ENCODE data around the gene POLR3H.

POLR3H gene

DNA sequence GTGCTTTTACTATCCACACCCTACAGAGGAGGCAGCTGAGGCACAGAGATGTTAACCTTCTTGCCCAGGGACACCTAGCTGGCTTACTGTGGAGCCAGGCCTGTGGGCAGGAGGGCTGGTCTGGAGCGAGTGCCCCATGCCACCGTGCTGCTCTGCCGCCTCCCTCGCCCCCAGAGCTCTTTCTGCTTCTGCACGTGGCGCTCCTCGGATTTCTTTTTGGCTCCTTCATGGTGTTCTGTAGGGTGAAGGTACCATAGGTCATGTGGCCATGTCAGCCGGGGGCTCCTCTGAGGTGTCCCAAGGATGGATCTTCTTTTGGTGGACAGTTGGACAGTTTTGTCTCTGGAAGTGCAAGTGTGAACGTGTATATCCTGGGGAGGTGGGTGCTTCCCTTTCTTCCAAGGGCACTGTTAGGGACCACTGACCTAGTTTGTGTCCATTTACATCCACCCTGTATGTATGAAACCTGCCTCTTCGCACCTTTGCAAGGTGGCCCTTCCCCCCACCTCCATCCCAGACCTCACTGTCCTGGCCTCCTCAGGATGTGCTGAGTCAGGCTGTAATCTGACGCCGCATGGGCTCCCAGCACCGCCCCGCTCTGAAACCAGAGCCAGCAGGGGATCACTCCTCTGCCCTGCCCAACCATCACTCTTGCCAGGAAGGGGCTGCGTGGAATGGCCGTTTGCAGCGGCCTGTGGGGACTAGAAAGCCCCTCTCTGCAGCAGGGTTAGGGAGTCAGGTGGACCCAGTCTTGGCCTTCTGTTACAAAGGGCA is 31.7 kb downstream of the POLR3H start:
- DNase-seq, result no peak

DNA sequence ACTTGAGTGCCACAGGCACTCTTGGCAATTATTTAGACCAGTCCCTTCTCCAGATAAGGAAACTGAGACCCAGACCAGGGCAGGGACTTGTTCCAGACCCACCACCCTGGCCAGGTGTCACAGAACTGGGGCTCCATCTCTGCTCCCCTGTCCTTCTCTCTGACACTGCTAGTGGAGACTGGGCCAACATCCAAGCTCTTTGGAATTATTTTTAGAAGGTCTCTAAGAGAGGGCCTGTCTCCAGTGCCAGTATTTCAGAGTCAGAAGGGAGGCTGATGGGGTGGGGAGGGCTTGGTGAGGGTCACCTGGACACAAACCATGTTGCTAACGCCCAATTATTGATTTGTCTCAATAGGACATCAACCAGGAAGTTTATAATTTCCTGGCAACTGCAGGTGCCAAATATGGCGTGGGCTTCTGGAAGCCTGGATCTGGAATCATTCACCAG is 32.7 kb downstream of the POLR3H start:
- no peak for DNase-seq

DNA sequence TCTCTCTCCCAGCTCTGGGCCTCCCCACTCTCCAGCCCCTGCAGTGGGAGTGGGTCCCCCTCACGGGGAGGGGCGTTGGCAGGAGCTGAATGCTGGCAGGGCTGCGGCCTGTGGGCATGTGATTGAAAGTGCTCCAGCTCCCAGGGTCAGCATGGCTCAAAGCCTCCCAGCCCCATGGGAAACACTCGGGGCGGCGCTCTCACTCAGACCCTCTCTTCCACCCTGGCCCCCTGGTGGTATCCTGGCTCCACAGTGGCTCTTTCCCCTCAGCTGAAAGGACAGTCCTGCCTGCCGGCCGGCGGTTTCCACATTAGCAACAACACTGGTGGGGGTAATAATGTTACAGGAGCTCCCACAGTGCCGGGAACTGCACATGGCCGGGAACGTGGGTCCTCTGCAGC is 35.5 kb downstream of the POLR3H start:
- no peak for DNase-seq

DNA sequence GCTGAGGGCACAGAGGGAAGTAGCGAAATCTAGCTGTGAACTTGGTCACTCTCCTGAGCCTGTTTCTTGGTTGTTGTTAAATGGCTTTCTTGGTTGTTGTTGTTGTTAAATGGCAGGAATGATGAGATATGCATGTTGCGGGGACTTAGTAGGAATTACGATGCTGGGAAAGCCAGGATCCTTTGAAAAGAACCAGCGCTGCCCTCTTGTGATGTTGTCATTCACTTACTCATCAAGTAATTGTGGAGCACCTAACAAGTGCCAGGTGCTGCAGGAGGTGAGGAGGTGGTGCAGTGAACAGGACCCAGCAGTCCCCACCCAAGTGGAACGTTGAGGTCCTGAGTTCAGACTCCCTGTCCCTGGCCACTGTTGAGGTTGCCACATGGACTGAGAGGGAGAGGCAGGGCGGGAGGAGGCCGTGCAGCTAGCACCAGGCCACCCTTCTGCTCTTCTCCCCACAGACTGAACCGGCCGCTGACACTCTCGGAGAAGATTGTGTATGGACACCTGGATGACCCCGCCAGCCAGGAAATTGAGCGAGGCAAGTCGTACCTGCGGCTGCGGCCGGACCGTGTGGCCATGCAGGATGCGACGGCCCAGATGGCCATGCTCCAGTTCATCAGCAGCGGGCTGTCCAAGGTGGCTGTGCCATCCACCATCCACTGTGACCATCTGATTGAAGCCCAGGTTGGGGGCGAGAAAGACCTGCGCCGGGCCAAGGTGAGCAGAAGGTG is 36.8 kb downstream of the POLR3H start:
- no peak for DNase-seq

DNA sequence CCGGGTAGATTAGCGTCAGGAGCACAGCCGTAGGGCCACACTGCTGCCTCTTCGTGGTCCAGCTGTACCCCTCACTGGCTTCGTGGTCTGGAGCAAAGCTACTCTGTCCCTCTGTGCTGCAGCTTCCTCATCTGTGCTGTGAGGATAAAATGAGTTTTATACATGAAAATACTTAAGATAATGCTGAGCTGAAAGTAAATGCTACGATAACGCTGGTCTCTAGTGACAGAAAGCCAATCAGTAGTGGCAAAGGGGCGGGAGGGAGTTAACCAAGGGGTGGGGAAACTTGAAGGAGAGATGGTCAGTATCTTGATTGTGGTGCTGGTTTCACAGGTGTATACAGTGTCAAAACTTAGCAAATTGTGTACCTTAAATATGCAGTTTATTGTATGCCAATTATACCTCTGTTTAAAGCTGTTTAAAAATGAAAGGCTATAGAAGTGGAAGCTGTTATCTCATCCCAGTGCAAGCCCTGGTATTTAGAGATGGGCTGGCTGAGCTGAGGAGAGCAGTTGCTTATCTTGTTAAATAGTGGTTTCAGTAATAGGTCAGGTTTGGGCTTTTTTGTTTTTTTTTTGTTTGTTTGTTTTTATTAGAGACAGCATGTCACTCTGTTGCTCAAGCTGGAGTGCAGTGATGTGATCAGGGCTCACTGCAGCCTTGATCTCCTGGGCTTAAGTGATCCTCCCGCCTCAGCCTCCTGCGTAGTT is 38.6 kb downstream of the POLR3H start:
- DNase-seq, result no peak

DNA sequence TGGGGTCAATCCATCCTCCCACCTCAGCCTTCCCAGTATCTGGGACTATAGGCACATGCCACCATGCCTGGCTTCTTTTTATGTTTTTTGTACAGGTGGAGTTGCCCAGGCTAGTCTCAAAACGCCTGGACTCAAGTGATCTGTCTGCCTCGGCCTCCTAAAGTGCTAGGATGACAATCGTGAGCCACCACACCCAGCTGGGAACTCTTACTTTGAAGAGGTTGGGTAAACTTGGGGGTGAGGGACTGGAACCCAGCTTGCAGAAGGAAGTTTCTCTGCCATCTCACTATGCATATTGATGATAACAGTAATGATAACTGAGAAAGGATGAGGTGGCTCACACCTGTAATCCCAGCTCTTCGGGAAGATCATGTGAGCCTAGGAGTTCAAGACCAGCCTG is 39.5 kb downstream of the POLR3H start:
- no peak for DNase-seq

DNA sequence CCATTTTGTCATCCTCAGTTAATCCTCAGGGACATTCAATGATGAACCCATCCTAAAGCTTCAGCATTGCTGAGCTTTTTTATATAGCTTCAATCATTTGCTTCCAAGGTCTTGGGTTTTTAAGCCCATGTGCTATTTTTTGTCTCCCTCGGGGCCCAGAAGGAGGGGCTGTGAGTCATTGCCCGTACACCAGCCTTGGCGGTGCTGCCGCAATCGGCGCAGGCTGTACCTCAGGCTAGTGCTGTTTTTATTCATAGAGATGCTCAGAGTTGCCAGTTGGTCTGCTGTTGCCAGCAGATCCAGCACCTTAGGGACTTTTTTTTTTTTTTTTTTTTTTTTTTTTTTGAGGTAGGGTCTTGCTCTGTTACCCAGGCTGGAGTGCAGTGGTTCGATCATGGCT is 39.9 kb downstream of the POLR3H start:
- no peak for DNase-seq

DNA sequence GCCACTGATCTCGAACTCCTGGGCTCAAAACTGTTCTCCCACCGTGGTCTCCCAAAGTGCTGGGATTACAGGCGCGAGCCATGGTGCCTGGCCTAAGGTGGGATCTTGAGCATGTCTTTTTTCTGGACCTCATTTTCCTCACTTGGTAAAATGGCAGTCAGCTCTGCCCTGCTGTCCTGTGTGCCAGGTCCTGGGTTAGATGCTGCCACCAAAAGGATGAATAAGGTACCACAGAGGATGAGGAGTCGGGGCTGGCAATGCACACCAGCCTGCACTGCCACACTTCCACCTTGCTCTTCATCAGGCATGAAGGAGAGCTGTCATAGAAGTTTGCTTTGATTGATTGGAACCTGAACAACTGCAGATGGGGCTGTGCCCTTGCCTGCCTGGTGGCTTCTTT is 43.1 kb downstream of the POLR3H start:
- no peak for DNase-seq

DNA sequence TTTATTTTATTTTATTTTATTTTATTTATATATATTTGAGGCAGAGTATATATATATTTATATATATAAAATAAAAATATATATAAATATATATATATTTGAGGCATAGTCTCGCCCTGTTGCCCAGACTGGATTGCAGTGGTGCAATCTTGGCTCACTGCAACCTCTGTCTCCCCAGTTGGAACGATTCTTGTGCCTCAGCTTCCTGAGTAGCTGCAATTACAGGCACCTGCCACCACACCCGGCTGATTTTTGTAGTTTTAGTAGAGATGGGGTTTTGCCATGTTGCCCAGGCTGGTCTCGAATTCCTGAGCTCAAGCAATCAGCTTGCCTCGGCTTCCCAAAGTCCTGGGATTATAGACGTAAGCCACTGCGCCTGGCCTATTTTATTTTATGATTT is 44.0 kb downstream of the POLR3H start:
- DNase-seq, result no peak

DNA sequence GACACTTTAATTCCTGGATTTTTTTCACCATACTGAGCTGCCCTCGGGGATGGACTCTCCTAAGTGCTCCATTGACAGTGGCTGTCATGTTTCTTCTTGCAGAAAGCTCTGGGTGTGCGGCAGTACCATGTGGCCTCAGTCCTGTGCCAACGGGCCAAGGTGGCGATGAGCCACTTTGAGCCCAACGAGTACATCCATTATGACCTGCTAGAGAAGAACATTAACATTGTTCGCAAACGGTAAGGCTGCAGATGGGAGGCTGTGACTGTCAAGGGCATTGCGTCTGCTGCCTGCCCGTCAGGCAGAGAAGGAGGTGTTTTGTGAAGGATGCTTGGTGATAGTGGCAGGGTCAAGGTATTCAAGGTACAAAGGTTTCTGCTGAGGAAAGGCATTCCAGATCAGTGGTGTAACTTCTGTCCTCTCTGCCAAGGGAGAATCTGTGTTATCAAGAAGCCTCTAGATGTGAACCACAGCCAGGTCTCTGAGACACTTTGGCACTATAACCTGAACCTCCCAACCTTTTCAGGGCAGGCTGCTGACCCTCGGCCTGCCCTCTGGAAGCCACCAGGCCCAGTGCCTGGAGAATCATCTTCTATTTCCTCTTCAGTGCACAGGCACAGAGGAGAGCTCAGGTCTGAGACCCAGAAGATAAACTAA is 44.5 kb downstream of the POLR3H start:
- DNase-seq, result no peak

DNA sequence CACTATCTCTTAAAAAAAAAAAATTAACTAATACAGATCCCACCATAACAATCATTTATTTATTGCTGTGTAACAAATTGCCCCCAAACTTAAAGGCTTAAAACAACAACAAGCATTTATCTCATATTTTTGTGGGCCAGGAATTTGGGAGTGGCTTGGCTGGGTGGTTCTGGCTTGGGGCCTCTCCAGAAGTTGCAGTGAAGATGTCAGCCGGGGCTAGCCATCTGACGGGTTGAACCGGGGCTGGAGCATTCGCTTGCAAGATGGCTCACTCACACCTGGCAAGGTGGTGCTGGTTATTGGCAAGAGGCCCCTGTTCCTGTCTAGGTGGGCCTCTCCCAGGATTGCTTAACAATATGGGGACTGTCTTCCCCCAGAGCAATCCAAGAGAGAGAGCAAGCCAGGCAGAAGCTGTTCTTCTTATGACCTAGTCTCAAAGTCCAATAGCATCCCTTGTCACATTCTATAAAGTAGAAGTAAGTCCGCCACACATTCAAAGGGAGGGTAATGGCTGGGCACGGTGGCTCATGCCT is 45.9 kb downstream of the POLR3H start:
- no peak for DNase-seq

DNA sequence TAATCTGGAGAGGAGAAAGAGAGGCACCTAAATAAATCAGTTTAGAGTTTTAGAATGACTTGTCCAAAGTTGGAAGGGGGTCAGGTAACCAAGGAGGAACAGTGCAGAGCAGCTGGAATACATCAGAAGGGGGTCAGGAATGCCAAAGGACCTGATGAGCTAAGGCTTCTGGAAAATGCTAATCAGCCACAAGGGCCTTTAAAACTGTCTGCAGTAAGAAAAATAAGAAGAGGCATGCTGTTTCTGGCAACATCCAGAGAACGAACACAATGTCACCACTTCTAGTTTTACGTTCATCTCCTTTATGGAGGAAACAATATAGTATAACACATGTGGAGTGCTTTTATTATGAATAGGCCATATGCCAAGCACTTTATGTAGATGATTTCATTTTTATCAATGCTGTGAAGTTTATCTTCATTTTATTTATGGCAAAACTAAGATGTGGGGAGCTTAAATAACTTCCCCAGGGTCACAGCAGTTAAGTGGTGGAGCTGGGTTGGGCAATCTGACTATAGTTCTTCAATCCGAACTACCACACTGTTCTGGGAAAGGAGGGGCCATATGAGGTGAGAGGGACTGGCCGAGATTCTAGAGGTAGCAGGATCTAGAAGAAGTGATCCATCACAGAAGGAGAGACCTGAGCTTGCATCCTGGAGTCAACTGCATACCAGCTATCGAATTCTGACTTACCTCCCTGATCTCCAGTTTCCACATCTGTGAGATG is 52.7 kb downstream of the POLR3H start:
- DNase-seq, result no peak

DNA sequence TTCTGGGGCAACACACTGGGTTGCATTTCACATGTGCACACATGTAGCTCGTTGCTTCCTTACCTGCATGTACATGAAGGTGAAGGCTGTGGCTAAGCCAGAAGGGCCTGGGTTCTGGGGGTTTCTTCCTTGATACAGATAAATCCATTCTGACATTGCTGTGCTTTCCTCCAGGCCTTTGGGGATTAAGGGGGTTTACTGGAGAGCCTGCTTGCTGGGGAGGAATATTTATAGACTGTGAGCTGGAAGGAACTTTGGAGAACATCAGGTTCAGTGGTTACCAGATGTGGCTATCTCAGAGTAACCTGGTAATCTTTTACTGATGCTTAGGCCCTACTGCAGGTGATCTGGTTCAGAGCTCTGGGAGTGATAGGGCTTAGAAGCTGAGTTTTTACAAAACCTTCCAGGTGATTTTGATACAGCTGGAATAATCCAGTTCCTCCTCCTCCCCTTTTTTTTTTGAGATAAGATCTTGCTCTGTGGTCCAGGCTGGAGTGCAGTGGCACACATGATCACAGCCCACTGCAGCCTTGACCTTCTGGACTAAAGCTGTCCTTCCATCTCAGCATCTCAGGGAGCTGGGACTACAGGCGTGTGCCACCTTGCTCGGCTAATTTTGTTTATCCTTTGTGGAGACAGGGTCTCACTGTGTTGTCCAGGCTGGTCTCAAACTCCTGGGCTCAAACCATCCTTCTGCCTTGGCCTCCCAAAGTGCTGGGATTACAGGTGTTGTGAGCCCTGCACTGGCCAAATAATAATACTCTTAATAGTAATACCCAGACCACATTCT is 55.5 kb downstream of the POLR3H start:
- DNase-seq, result no peak

DNA sequence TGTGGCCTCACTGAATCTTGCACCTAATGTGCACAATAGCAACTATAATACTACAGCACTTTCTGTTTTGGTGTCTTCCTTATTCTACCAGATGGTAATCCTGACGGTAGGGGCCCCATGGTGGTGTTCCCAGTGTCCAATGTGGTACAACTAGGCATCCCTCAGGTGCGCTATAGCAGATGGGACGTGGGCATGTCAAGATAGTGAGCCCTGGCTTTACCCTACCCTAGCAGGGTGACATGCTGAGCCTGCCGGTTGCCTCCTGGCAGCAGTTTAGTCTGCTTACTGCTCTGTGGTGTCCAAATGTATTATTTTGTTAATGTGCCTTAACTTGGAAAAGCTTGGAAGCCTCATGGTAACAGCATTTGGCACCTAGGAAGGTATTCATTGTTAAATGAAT is 56.2 kb downstream of the POLR3H start:
- no peak for DNase-seq

DNA sequence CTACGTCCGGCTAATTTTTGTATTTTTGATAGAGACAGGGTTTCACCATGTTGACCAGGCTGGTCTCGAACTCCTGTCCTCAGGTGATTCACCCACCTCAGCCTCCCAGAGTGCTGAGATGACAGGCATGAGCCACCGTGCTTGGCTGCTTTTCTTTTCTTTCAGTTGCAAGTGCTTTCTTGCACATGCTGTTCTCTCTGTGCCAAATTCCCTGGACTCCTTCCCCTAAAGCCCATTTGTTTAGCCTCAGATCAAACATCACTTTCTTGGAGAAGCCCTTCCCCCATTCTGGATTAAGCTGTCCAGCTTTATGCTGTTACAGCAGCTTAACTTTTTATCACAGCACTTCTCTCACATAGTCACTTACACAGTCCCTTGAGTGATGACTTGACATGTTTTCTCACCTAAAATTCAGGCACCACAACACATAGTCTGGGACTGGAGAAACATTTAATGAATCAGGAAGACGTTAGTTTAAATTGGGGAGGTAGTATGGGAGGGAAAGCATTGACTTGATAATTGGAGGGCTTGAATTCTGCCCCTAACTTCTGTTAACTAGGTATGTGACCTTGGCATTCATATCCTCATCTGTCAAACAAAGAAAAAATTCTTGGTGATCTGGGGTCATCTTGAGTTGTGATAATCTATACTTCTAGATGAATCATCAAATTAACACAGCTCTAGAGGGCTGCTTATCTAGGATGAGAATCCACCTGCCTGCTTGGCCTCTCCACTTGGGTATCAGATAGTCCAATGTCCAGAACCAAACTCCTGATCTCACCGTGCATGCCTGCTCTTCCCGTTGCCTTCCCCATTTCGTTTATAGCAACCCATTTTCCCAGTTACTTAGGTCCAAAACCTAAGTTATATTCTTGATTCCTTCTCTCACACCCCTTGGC is 57.0 kb downstream of the POLR3H start:
- DNase-seq, result no peak

DNA sequence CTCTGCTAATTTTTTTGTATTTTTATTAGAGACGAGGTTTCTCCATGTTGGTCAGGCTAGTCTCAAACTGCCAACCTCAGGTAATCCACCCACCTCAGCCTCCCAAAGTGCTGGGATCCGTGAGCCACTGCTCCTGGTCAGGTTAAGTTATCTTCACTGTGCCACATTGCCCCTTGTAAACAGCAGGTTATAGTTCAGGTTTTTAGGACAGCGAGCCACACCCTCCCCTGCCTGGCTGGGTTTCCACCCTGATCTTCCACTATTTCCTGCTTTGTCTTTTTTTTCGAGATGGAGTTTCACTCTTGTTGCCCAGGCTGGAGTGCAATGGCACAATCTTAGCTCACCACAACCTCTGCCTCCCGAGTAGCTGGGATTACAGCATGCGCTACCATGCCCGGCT is 59.2 kb downstream of the POLR3H start:
- no peak for DNase-seq

DNA sequence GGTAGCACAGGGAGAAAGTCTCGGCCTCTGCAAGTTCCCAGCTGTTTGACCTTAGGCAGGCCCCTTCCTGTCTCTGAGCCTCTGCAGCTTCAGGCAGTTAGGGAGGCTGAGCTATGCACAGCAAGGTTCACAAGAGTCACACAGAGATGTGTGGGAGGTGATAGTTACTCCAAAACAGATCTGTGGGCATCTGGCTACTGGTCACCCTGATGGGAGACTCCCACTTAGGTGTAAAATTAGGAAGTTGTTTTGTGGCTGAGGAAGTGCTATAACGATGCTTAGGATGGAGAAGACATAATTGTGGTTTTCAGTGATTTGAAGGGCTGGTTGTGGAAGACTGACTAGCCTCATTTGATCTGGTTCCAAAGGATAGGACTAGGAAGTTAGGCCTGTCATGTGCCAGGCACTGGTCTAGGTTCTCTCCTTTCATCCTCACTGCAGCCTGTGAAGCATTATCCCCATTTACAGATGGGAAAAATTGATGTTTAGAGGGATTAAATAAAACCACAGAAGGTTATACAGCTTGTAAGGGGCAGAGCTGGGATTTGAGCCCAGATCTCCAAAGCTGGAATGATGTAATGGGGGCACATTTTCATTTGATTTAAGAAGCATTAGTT is 61.8 kb downstream of the POLR3H start:
- no peak for DNase-seq

DNA sequence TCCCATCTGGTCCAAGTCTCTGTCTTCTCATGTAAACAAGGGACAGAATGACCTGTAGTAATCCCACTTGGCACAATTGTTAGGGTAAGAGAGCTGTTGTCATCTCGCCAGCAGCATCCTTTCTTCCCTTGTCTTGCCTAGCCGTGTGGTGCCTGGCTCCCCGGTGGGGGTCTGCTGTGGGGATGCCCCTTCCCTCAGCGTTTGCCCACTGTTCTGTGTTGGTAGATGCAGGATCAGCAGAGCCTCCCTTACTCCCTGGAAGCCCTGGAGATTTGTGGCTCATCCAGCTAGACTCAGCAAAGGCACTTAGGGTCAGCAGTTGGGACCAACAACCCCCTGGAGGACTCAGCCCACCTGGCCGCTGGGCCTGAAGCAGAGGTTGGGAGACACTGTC is 62.3 kb downstream of the POLR3H start:
- DNase-seq, result no peak

DNA sequence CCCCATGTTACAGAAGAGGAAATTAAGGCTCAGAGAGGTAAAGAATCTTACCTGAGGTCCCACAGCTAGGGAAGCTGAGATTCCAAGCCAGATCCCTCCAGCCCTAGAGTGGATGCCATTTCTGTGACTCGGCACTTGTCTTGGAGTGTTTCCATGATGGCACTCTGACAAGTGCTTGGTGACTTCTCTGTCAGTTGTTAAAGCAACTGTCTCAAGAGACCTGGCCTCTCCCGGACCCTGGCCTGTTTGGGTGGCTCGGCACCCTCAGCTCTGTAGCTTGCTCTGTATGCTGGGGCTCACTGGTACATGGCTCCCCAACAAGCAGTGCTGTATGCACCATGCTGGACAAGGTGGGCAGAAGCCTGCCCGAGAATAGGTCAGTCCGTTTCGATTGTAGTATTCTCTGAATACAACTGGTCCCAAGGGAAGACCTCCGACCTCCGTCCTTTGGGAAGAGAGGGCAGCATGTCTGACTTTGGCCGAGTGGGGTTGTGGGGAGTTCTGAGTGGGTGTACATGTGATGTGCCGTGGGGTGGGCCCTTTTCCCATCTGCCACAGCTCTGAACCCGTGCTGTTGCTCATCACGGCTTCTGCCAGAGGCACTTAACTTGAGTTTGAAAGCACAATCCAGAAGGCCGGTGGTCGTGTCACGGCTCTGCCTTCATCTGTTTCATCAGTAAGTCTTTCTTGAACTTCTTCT is 63.0 kb downstream of the POLR3H start:
- DNase-seq, result no peak

DNA sequence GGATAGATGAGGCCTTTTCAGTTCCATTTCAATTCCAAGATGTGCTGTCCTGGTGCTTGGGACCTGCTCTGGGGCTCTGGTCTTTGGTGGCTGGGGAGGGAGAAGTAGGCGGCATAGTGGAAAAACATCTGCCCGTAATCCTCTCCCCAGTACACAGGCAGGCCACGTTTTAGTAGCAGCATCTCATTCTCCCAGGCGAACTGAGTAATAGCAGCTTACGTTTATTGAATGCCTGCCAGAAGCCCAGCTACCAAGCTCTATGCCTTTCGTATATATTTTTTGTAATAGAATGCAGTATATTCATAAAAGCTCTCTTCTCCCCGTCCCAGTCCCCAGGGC is 63.9 kb downstream of the POLR3H start:
- no peak for DNase-seq

Data from stimulated activated CD4-positive, alpha-beta T cell treated with anti-CD3 and anti-CD28 coated beads, Interleukin-4, amount 100 ng/mL, for 1 hour (primary cell).